Liver (tissue), 9 donors: Measurements from ENCODE around the gene LYRM4. TPM values are rescaled to one million over a fixed set of nuclear protein-coding genes. Genes with fewer than 3 reads are reported as not detected.

Source experiments
- DNase-seq: peaks from one replicate; pipeline ENCODE4 v3.0.0-alpha.2; 2017; ENCODE audit warnings: low spot score
- H3K27ac ChIP-seq, 2 donors: one replicate each; pipeline ENCODE4 v1.7.0; 2013; ENCODE audit warnings: inconsistent platforms in 2 of 2, low read length in 2 of 2, control low read depth in 1 of 2, low read depth in 1 of 2, mild to moderate bottlenecking in 1 of 2
- H3K27me3 ChIP-seq, 4 donors: one replicate each; pipeline versions ENCODE4 v1.6.1 to v1.7.0; 2013; ENCODE audit warnings: low read length in 3 of 4, inconsistent platforms in 1 of 4, mild to moderate bottlenecking in 1 of 4, moderate library complexity in 1 of 4; ENCODE audit not compliant: control insufficient read depth in 4 of 4, insufficient read depth in 4 of 4
- H3K36me3 ChIP-seq, 4 donors: one replicate each; pipeline versions ENCODE4 v1.6.1 to v1.7.0; 2013; ENCODE audit warnings: low read length in 3 of 4, mild to moderate bottlenecking in 3 of 4, low read depth in 1 of 4, moderate library complexity in 1 of 4; ENCODE audit not compliant: control insufficient read depth in 4 of 4, insufficient read depth in 3 of 4
- H3K4me1 ChIP-seq, 4 donors: one replicate each; pipeline versions ENCODE4 v1.6.1 to v1.7.0; 2013; ENCODE audit warnings: low read length in 3 of 4, mild to moderate bottlenecking in 3 of 4, moderate library complexity in 1 of 4; ENCODE audit not compliant: control insufficient read depth in 4 of 4, insufficient read depth in 4 of 4
- H3K4me3 ChIP-seq, 3 donors: one replicate each; pipeline versions ENCODE4 v1.6.1 to v1.7.0; 2013; ENCODE audit warnings: low read length in 3 of 3, control low read depth in 1 of 3, low read depth in 1 of 3, mild to moderate bottlenecking in 1 of 3
- H3K9ac ChIP-seq, 2 donors: one replicate each; pipeline ENCODE4 v1.7.0; 2013; ENCODE audit warnings: low read length in 2 of 2, mild to moderate bottlenecking in 2 of 2, moderate library complexity in 2 of 2, control low read depth in 1 of 2, low read depth in 1 of 2
- H3K9me3 ChIP-seq, 4 donors: one replicate each; pipeline versions ENCODE4 v1.6.1 to v1.7.0; 2013; ENCODE audit warnings: low read length in 3 of 4; ENCODE audit not compliant: control insufficient read depth in 4 of 4
- EGR1 ChIP-seq, 2 donors: IDR thresholded peaks; 2 replicates each; pipeline ENCODE4 v1.6.1; 2016 to 2018; ENCODE audit warnings: antibody characterized with exemption in 2 of 2, low read depth in 2 of 2
- FOXA1 ChIP-seq: IDR thresholded peaks from 2 replicates; pipeline ENCODE4 v1.6.1; 2016; ENCODE audit warnings: antibody characterized with exemption
- FOXA2 ChIP-seq: IDR thresholded peaks from 2 replicates; pipeline ENCODE4 v1.6.1; 2016; ENCODE audit warnings: antibody characterized with exemption
- NR2F2 ChIP-seq: IDR thresholded peaks from 2 replicates; pipeline ENCODE4 v1.6.1; 2016; ENCODE audit warnings: antibody characterized with exemption
- RAD21 ChIP-seq, 2 donors: IDR thresholded peaks; 2 replicates each; pipeline ENCODE4 v1.6.1; 2016; ENCODE audit warnings: antibody characterized with exemption in 2 of 2, mild to moderate bottlenecking in 2 of 2
- RXRA ChIP-seq, 2 donors: IDR thresholded peaks; 2 replicates each; pipeline ENCODE4 v1.6.1; 2017 to 2018; ENCODE audit warnings: antibody characterized with exemption in 2 of 2, mild to moderate bottlenecking in 1 of 2
- SP1 ChIP-seq: IDR thresholded peaks from 2 replicates; pipeline ENCODE4 v1.6.1; 2018; ENCODE audit warnings: antibody characterized with exemption, mild to moderate bottlenecking
- TAF1 ChIP-seq: conservative IDR thresholded peaks from 2 replicates; pipeline ENCODE4 v1.6.1; 2016; ENCODE audit warnings: antibody characterized with exemption, mild to moderate bottlenecking
- WGBS: extraction: QIAGEN DNeasy Blood & Tissue Kit; methylation state at CpG from one replicate; pipeline ENCODE4 v1.1.7; 2013; 5-methylcytosine and 5-hydroxymethylcytosine counted together
- polyA plus RNA-seq, 2 donors: library from polyadenylated mRNA; stranded (reverse) in 1 of 2; unstranded in 1 of 2; fragments of 200-250 nt in 1 of 2; fragments of >200 nt in 1 of 2; fragmentation: Nextera tagmentation in 1 of 2; extraction: Ambion mirVana in 1 of 2; gene quantifications; one replicate each; pipeline versions ENCODE4 v1.2.1 to v1.2.3, GENCODE V29; 2013 to 2015
- total RNA-seq, 2 donors: library from RNA; depleted of rRNA; stranded (reverse); fragments of >200 nt; gene quantifications; one replicate each; pipeline ENCODE4 v1.2.3, GENCODE V29; 2014
- TF ChIP-seq, protein P1 (sequence below): fragments of 150-350 bp; IDR thresholded peaks from 2 replicates; pipeline ENCODE4 v1.5.1; 2017; ENCODE audit warnings: improper control_type of control experiment, low read depth, low read length; ENCODE audit not compliant: missing input control
- TF ChIP-seq, protein P2 (sequence below): IDR thresholded peaks from 2 replicates; pipeline ENCODE4 v1.6.1; 2016; ENCODE audit warnings: antibody characterized with exemption
- TF ChIP-seq, protein P3 (sequence below): IDR thresholded peaks from 2 replicates; pipeline ENCODE4 v1.6.1; 2016; ENCODE audit warnings: antibody characterized with exemption
- donor health status: healthy.
- donor health status: healthy.
- donor health status: healthy.
- donor health status: healthy.
- donor health status: healthy.

LYRM4 gene
- total and polyA plus RNA-seq, 4 donors: 4.4 to 13.1 (median 6.5) TPM

DNA sequence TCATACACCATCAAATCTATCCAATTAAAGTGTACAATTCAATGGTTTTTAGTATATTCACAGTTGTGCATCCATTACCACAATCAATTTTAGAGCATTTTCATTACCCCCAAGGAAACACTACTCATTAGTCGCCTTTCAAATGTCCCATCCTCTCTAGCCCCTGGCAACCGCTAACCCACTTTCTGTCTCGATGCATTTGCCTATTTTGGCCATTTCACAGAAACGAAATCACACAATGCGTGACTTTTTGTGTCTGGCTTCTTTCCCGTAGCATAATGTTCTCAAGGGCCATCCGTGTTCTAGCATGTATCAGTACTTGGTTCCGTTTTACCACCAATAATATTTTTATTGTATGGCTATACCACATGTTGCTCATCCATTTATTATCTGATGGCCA lies 123.9 kb downstream of the LYRM4 start:
- H3K9ac ChIP-seq: no peak overlapping the region

DNA sequence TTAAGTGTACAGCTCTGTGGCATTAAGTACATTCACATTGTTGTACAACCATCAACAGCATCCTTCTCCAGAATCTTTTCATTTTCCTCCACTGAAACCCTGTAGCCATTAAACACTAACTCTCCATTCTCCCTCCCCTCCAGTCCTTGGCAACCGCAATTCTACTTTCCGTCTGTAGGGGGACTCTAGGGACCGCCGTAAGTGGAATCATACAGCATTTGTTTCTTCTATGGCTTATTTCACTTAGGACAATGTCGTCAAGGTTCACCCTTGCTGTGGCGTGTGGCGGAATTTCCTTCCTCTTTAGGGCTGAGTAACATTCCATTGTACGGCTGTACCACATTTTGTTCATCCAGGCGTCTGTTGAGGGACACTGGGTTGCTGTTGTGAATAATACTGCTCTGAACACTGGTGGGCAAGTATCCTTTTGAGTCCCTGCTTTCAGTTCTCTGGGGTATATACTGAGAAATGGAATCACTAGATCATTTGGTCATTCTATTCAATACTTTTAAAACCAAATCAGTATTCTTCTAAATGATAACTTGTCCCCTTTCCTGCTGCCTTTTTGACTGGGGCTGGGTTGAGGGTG lies 124.9 kb downstream of the LYRM4 start:
- H3K27me3 ChIP-seq: no peaks in the 10 kb centered on the region
- no peak overlapping the region for H3K27ac ChIP-seq
- TF ChIP-seq SP1 (no peak), RAD21 (IDR thresholded peaks at IDR 0.05) (peak in 1 of 2 donors; percentile 67), TAF1 (no peak), FOXA2 (no peak), RXRA (IDR thresholded peaks at IDR 0.05) (no peak)
- TF ChIP-seq, protein P1, sequence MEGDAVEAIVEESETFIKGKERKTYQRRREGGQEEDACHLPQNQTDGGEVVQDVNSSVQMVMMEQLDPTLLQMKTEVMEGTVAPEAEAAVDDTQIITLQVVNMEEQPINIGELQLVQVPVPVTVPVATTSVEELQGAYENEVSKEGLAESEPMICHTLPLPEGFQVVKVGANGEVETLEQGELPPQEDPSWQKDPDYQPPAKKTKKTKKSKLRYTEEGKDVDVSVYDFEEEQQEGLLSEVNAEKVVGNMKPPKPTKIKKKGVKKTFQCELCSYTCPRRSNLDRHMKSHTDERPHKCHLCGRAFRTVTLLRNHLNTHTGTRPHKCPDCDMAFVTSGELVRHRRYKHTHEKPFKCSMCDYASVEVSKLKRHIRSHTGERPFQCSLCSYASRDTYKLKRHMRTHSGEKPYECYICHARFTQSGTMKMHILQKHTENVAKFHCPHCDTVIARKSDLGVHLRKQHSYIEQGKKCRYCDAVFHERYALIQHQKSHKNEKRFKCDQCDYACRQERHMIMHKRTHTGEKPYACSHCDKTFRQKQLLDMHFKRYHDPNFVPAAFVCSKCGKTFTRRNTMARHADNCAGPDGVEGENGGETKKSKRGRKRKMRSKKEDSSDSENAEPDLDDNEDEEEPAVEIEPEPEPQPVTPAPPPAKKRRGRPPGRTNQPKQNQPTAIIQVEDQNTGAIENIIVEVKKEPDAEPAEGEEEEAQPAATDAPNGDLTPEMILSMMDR: peak; percentile 38
- H3K36me3 ChIP-seq: no peaks in the 10 kb centered on the region
- no peak overlapping the region for H3K9ac ChIP-seq
- peaks cover 3 to 11% (median 5%) of the 10 kb centered on the region in 4 donors for H3K4me1 ChIP-seq
- whole genome bisulfite sequencing: 75% methylated on average over 9 of the region's 9 CpGs
- DNase-seq: no peak
- H3K9me3 ChIP-seq: no peaks in the 10 kb centered on the region
- H3K4me3 ChIP-seq: no peak overlapping the region

More for the DNA sequence above, 123.9 kb downstream of the LYRM4 start:
- Histone ChIP-seq H3K27ac (no peak overlapping the region), H3K36me3 (no peaks in the 10 kb centered on the region), H3K9me3 (no peaks in the 10 kb centered on the region), H3K4me1 (peaks cover 3 to 11% (median 5%) of the 10 kb centered on the region in 4 donors), H3K27me3 (no peaks in the 10 kb centered on the region), H3K4me3 (no peak overlapping the region)
- WGBS: 85% methylated on average over 8 of the region's 8 CpGs
- no peak for DNase-seq
- no peak for TF ChIP-seq TAF1
- TF ChIP-seq, protein P2, sequence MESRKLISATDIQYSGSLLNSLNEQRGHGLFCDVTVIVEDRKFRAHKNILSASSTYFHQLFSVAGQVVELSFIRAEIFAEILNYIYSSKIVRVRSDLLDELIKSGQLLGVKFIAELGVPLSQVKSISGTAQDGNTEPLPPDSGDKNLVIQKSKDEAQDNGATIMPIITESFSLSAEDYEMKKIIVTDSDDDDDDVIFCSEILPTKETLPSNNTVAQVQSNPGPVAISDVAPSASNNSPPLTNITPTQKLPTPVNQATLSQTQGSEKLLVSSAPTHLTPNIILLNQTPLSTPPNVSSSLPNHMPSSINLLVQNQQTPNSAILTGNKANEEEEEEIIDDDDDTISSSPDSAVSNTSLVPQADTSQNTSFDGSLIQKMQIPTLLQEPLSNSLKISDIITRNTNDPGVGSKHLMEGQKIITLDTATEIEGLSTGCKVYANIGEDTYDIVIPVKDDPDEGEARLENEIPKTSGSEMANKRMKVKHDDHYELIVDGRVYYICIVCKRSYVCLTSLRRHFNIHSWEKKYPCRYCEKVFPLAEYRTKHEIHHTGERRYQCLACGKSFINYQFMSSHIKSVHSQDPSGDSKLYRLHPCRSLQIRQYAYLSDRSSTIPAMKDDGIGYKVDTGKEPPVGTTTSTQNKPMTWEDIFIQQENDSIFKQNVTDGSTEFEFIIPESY: no peak
- no peak for TF ChIP-seq NR2F2
- TF ChIP-seq EGR1 (IDR thresholded peaks at IDR 0.05; ENCODE audit: low read depth in 2 of 2): no peak
- no peak for TF ChIP-seq RXRA (IDR thresholded peaks at IDR 0.05)
- TF ChIP-seq, protein P1: no peak
- no peak for TF ChIP-seq FOXA1
- no peak for TF ChIP-seq SP1
- TF ChIP-seq, protein P3, sequence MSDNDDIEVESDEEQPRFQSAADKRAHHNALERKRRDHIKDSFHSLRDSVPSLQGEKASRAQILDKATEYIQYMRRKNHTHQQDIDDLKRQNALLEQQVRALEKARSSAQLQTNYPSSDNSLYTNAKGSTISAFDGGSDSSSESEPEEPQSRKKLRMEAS: no peak
